Astrocyte (in vitro differentiated cells and primary cell): Measurements from ENCODE around the gene COPS3. TPM values are rescaled to one million over a fixed set of nuclear protein-coding genes. Genes with fewer than 3 reads are reported as not detected.

ENCODE experiments used
- DNase-seq: peaks from one replicate; pipeline ENCODE4 v3.0.0-alpha.2; 2010; ENCODE audit warnings: low read depth
- FAIRE-seq: peaks from 2 replicates; lab custom pipeline; 2011; peaks lifted over from hg19 to GRCh38; lab: Jason Lieb, UNC
- H2AFZ ChIP-seq: 2 replicates; pipeline ENCODE4 v1.6.0; 2012; ENCODE audit warnings: low read depth, low read length, inconsistent platforms
- H3K27ac ChIP-seq: 2 replicates; pipeline ENCODE4 v1.5.1; 2011; ENCODE audit warnings: low read depth, low read length, inconsistent platforms
- H3K27me3 ChIP-seq: 2 replicates; pipeline ENCODE4 v1.6.0; 2011; ENCODE audit warnings: low read length, inconsistent platforms; ENCODE audit not compliant: insufficient read depth
- H3K36me3 ChIP-seq: 2 replicates; pipeline ENCODE4 v1.5.1; 2011; ENCODE audit warnings: low read length, inconsistent platforms; ENCODE audit not compliant: insufficient read depth
- H3K4me1 ChIP-seq: 2 replicates; pipeline ENCODE4 v1.5.1; 2011; ENCODE audit warnings: low read length, inconsistent platforms; ENCODE audit not compliant: insufficient read depth
- H3K4me2 ChIP-seq: 2 replicates; pipeline ENCODE4 v1.6.0; 2012; ENCODE audit warnings: low read length, inconsistent platforms
- H3K4me3 ChIP-seq: 2 replicates; pipeline ENCODE4 v1.5.1; 2011; ENCODE audit warnings: low read depth, mild to moderate bottlenecking, low read length, inconsistent platforms; ENCODE audit not compliant: insufficient read depth
- H3K79me2 ChIP-seq: 2 replicates; pipeline ENCODE4 v1.6.0; 2012; ENCODE audit warnings: mild to moderate bottlenecking, low read length, inconsistent platforms; ENCODE audit not compliant: insufficient read depth
- H3K9ac ChIP-seq: 2 replicates; pipeline ENCODE4 v1.6.0; 2012; ENCODE audit warnings: mild to moderate bottlenecking, low read length, inconsistent platforms
- H3K9me3 ChIP-seq: 2 replicates; pipeline ENCODE4 v1.5.1; 2012; ENCODE audit warnings: low read depth, mild to moderate bottlenecking, low read length, inconsistent platforms; ENCODE audit not compliant: insufficient read depth
- H4K20me1 ChIP-seq: 2 replicates; pipeline ENCODE4 v1.6.0; 2012; ENCODE audit warnings: low read length, inconsistent platforms; ENCODE audit not compliant: insufficient read depth
- H3K27ac Mint-ChIP-seq: one replicate; pipeline ENCODE4 v1.8.0; 2021; ENCODE audit warnings: mild to moderate bottlenecking, mixed read lengths; ENCODE audit not compliant: unreplicated experiment
- H3K27me3 Mint-ChIP-seq: one replicate; pipeline ENCODE4 v1.8.0; 2021; ENCODE audit warnings: low read depth, mixed read lengths; ENCODE audit not compliant: unreplicated experiment
- H3K36me3 Mint-ChIP-seq: one replicate; pipeline ENCODE4 v1.8.0; 2021; ENCODE audit warnings: low read depth, mixed read lengths; ENCODE audit not compliant: unreplicated experiment
- H3K4me1 Mint-ChIP-seq: one replicate; pipeline ENCODE4 v1.8.0; 2021; ENCODE audit warnings: low read depth, mixed read lengths; ENCODE audit not compliant: unreplicated experiment
- H3K4me3 Mint-ChIP-seq: one replicate; pipeline ENCODE4 v1.8.0; 2021; ENCODE audit warnings: mild to moderate bottlenecking, moderate library complexity, mixed read lengths; ENCODE audit not compliant: unreplicated experiment
- H3K9me3 Mint-ChIP-seq: one replicate; pipeline ENCODE4 v1.8.0; 2021; ENCODE audit warnings: mild to moderate bottlenecking, mixed read lengths; ENCODE audit not compliant: unreplicated experiment
- EZH2 ChIP-seq: IDR thresholded peaks from 2 replicates; pipeline ENCODE4 v1.6.1; 2012; ENCODE audit warnings: mild to moderate bottlenecking, low read length, inconsistent platforms; ENCODE audit not compliant: insufficient read depth
- total RNA-seq: library from RNA; stranded (reverse); gene quantifications from 2 replicates; pipeline ENCODE4 v1.2.1, GENCODE V29; 2021
- TF ChIP-seq, protein P1 (sequence below): IDR thresholded peaks from 2 replicates; pipeline ENCODE4 v1.5.1; 2011; ENCODE audit warnings: low read depth, mild to moderate bottlenecking, inconsistent platforms, low read length, moderate library complexity; ENCODE audit not compliant: insufficient read depth

Gene COPS3
- total RNA-seq, 1 donor from 2014 or later: 76.8 TPM

- peaks cover 2% of the 10 kb centered on the region for H3K9me3 Mint-ChIP-seq
- Histone ChIP-seq H3K9me3 (no peaks in the 10 kb centered on the region), H2AFZ (no peak overlapping the region), H3K27ac (no peak overlapping the region), H3K36me3 (no peaks in the 10 kb centered on the region), H4K20me1 (no peaks in the 10 kb centered on the region), H3K4me1 (no peaks in the 10 kb centered on the region), H3K9ac (no peak overlapping the region), H3K27me3 (peaks cover 2% of the 10 kb centered on the region), H3K4me2 (no peak overlapping the region), H3K4me3 (no peak overlapping the region), H3K79me2 (no peaks in the 10 kb centered on the region)
- no peak overlapping the region for H3K27ac Mint-ChIP-seq
- H3K4me3 Mint-ChIP-seq: no peak overlapping the region
- FAIRE-seq (no peak), DNase-seq (no peak)
- H3K27me3 Mint-ChIP-seq: peaks cover 20% of the 10 kb centered on the region
- no peak for TF ChIP-seq EZH2
- TF ChIP-seq, protein P1, sequence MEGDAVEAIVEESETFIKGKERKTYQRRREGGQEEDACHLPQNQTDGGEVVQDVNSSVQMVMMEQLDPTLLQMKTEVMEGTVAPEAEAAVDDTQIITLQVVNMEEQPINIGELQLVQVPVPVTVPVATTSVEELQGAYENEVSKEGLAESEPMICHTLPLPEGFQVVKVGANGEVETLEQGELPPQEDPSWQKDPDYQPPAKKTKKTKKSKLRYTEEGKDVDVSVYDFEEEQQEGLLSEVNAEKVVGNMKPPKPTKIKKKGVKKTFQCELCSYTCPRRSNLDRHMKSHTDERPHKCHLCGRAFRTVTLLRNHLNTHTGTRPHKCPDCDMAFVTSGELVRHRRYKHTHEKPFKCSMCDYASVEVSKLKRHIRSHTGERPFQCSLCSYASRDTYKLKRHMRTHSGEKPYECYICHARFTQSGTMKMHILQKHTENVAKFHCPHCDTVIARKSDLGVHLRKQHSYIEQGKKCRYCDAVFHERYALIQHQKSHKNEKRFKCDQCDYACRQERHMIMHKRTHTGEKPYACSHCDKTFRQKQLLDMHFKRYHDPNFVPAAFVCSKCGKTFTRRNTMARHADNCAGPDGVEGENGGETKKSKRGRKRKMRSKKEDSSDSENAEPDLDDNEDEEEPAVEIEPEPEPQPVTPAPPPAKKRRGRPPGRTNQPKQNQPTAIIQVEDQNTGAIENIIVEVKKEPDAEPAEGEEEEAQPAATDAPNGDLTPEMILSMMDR: no peak
- no peaks in the 10 kb centered on the region for H3K36me3 Mint-ChIP-seq
- H3K4me1 Mint-ChIP-seq: no peaks in the 10 kb centered on the region
Observed at GRCh38 chr17:17326275-17326875, 45.3 kb upstream of the COPS3 start.

DNA sequence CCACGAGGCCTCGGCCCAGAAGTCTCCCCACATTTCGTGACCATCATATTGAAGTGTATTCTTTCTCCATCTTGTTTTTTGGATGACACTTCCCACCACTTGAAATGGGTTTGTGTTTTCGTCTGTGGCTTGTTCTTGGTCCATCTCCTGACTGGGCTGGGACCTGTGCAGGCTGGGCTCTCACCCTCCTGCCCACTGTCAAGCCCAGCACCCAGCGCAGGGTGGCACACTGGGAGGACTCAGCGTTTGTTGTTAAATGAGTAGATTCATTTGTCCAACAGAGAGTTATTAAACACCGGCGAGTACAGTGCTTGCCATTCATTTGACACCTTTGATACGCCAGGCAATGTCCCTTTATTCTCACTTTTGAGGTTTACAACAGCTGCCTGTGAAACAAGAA, 44.8 kb upstream of the COPS3 start:
- Mint-ChIP-seq H3K27me3 (peaks cover 20% of the 10 kb centered on the region), H3K9me3 (peaks cover 2% of the 10 kb centered on the region), H3K36me3 (no peaks in the 10 kb centered on the region), H3K4me3 (no peak overlapping the region), H3K27ac (no peak overlapping the region), H3K4me1 (no peaks in the 10 kb centered on the region)
- Histone ChIP-seq H3K9ac (no peak overlapping the region), H3K9me3 (no peaks in the 10 kb centered on the region), H3K27ac (no peak overlapping the region), H3K36me3 (no peaks in the 10 kb centered on the region), H3K4me1 (no peaks in the 10 kb centered on the region), H3K4me2 (no peak overlapping the region), H4K20me1 (no peaks in the 10 kb centered on the region), H3K4me3 (no peak overlapping the region), H3K27me3 (peaks cover 2% of the 10 kb centered on the region), H2AFZ (no peak overlapping the region), H3K79me2 (no peaks in the 10 kb centered on the region)
- FAIRE-seq (no peak), DNase-seq (no peak)
- TF ChIP-seq, protein P1: no peak
- no peak for TF ChIP-seq EZH2

DNA sequence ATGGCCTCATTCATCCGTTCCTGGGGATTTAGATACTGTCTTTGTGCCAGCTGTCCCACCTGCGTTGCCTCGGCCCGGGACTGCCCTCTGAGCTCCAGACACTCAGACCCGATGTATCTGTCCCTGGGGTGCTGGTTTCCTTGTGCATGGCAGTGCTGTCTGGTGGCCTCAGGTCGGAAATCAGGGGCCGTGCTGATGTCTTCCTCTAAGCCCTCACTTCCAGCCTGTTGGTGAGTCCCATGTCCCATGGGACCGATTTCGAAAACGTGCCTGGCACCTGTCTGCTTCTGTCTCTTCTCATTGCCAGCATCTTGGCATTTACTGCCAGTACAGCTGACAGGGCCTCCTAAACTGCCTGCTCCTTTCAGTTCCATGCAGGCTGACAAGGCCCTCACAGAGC, 44.2 kb upstream of the COPS3 start:
- H3K27ac Mint-ChIP-seq: no peak overlapping the region
- Histone ChIP-seq H3K4me3 (no peak overlapping the region), H3K36me3 (no peaks in the 10 kb centered on the region), H2AFZ (no peak overlapping the region), H3K4me2 (no peak overlapping the region), H3K27me3 (peaks cover 2% of the 10 kb centered on the region), H3K79me2 (no peaks in the 10 kb centered on the region), H3K9ac (no peak overlapping the region), H4K20me1 (no peaks in the 10 kb centered on the region), H3K4me1 (no peaks in the 10 kb centered on the region), H3K27ac (no peak overlapping the region), H3K9me3 (no peaks in the 10 kb centered on the region)
- FAIRE-seq: no peak
- no peak overlapping the region for H3K4me3 Mint-ChIP-seq
- H3K9me3 Mint-ChIP-seq: peaks cover 2% of the 10 kb centered on the region
- DNase-seq: no peak
- H3K27me3 Mint-ChIP-seq: peaks cover 20% of the 10 kb centered on the region
- no peaks in the 10 kb centered on the region for H3K36me3 Mint-ChIP-seq
- TF ChIP-seq, protein P1: no peak
- no peak for TF ChIP-seq EZH2
- no peaks in the 10 kb centered on the region for H3K4me1 Mint-ChIP-seq
